Thymus (tissue), 11 donors: ENCODE data around the gene KHDRBS2. TPM values are rescaled to one million over a fixed set of nuclear protein-coding genes. Genes with fewer than 3 reads are reported as not detected.

Source experiments
- DNase-seq, 9 donors: peaks; one replicate each; pipeline ENCODE4 v3.0.0-alpha.2; 2013; ENCODE audit warnings: low spot score in 9 of 9, low read depth in 6 of 9, missing footprints in 1 of 9
- H3K27ac ChIP-seq, 2 donors: one replicate each; pipeline ENCODE4 v1.5.1; 2013; ENCODE audit warnings: control low read depth in 1 of 2, low read depth in 1 of 2, low read length in 1 of 2, mild to moderate bottlenecking in 1 of 2, moderate library complexity in 1 of 2
- H3K27me3 ChIP-seq, 2 donors: one replicate each; pipeline ENCODE4 v1.5.1; 2013; ENCODE audit warnings: low read length in 1 of 2; ENCODE audit not compliant: control insufficient read depth in 2 of 2, insufficient read depth in 1 of 2
- H3K36me3 ChIP-seq, 2 donors: one replicate each; pipeline ENCODE4 v1.5.1; 2013; ENCODE audit warnings: low read length in 1 of 2, mild to moderate bottlenecking in 1 of 2, moderate library complexity in 1 of 2; ENCODE audit not compliant: control insufficient read depth in 2 of 2, insufficient read depth in 2 of 2
- H3K4me1 ChIP-seq, 2 donors: one replicate each; pipeline ENCODE4 v1.5.1; 2013; ENCODE audit warnings: low read length in 2 of 2; ENCODE audit not compliant: control insufficient read depth in 2 of 2, insufficient read depth in 2 of 2
- H3K4me3 ChIP-seq, 2 donors: one replicate each; pipeline ENCODE4 v1.5.1; 2013; ENCODE audit warnings: low read length in 2 of 2, control low read depth in 1 of 2, mild to moderate bottlenecking in 1 of 2
- H3K9me3 ChIP-seq, 2 donors: one replicate each; pipeline ENCODE4 v1.5.1; 2013; ENCODE audit warnings: low read length in 1 of 2, mild to moderate bottlenecking in 1 of 2; ENCODE audit not compliant: control insufficient read depth in 2 of 2, insufficient read depth in 1 of 2
- WGBS: extraction: QIAGEN DNeasy Blood & Tissue Kit; methylation state at CpG from one replicate; pipeline ENCODE4 v1.1.7; 2013; 5-methylcytosine and 5-hydroxymethylcytosine counted together
- polyA plus RNA-seq: library from polyadenylated mRNA; stranded (reverse); fragments of 200-250 nt; gene quantifications from one replicate; pipeline ENCODE4 v1.2.3, GENCODE V29; 2013
- total RNA-seq: library from RNA; stranded (reverse); fragments of 120-200 nt; gene quantifications from one replicate; pipeline ENCODE4 v1.2.4, GENCODE V29; 2013
- donor health status: healthy.

KHDRBS2 gene
- total and polyA plus RNA-seq, 2 donors, result 0.71 to 1.5 TPM

DNA sequence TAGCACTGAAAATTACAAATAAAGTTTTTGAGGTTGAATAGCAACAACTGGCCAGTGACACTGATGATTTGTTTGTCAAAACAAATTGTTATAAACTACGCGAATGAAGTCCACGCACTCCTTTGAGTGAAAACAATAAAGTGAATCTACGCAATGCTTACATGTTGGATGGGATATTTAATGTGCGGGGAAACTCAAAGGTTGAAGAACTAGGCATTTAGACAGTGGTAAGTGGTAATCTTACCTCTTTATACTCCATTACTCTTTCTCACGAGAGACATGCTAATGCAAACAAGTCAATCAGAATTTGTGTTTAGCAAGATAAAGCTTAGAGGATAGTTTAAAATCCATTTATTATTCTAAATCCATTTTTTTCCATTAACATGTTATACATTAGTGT lies 606.4 kb downstream of the KHDRBS2 start:
- no peaks in the 10 kb centered on the region for H3K36me3 ChIP-seq
- WGBS, result 97% methylated on average over 6 of the region's 6 CpGs
- H3K27ac ChIP-seq, result no peak overlapping the region
- DNase-seq, result no peak
- H3K27me3 ChIP-seq, result no peaks in the 10 kb centered on the region
- no peaks in the 10 kb centered on the region for H3K9me3 ChIP-seq
- no peak overlapping the region for H3K4me3 ChIP-seq
- H3K4me1 ChIP-seq, result no peaks in the 10 kb centered on the region

DNA sequence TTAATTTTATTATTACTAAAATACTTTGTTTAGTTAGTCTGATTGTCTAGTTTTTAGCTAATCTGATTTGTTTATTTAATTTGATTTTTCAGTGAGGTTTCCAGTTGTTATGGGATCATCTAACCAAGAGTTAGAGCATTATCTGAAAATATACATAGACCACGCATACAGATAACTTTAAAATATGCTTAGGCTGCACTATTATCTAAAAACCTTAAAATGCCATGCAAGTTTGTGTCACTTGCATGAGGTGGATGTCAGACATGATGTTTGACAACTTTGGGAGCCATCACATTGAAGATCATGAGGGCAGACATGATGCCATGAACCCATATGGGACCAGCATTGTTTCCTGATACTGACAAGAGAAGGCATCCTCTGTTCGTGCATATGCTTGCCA lies 610.3 kb downstream of the KHDRBS2 start:
- Histone ChIP-seq H3K4me3 (no peak overlapping the region), H3K4me1 (no peaks in the 10 kb centered on the region), H3K9me3 (no peaks in the 10 kb centered on the region), H3K27ac (no peak overlapping the region), H3K27me3 (no peaks in the 10 kb centered on the region), H3K36me3 (no peaks in the 10 kb centered on the region)
- WGBS, result 94% methylated on average over 2 of the region's 2 CpGs
- no peak for DNase-seq

GRCh38 chr6:61649845-61650244 lies 636.2 kb downstream of the KHDRBS2 start:
- no peaks in the 10 kb centered on the region for H3K4me1 ChIP-seq
- H3K36me3 ChIP-seq, result no peaks in the 10 kb centered on the region
- H3K4me3 ChIP-seq, result no peak overlapping the region
- no peak for DNase-seq
- 96% methylated on average over 1 of the region's 1 CpG for WGBS
- peaks cover 0 to 2% of the 10 kb centered on the region in 2 donors for H3K9me3 ChIP-seq
- no peaks in the 10 kb centered on the region for H3K27me3 ChIP-seq
- no peak overlapping the region for H3K27ac ChIP-seq

- DNase-seq, result no peak
- H3K27ac ChIP-seq, result no peak overlapping the region
- no peaks in the 10 kb centered on the region for H3K4me1 ChIP-seq
- no peaks in the 10 kb centered on the region for H3K36me3 ChIP-seq
- no peak overlapping the region for H3K4me3 ChIP-seq
- no peaks in the 10 kb centered on the region for H3K9me3 ChIP-seq
- no peaks in the 10 kb centered on the region for H3K27me3 ChIP-seq
- WGBS, result 81% methylated on average over 3 of the region's 3 CpGs
These were observed 645.6 kb downstream of the KHDRBS2 start for GRCh38 chr6:61640463-61640862.
